ENCODE results near the gene F5. TPM values are rescaled to one million over a fixed set of nuclear protein-coding genes. Genes with fewer than 3 reads are reported as not detected.

Gene F5
- total and polyA plus RNA-seq, 2 donors (not counting 1 experiment from before 2014, with no cell fraction given), result 0.01 to 0.27 TPM

GRCh38 chr1:169509354-169509753, 76.9 kb downstream of the F5 start:
- DNase-seq, result no peak
- Histone ChIP-seq H3K9ac (ENCODE audit: low read length) (no peak overlapping the region), H3K4me2 (replicated peaks; ENCODE audit: low read depth, low read length, poor library complexity, severe bottlenecking) (no peak overlapping the region), H3K4me3 (ENCODE audit: control extremely low read depth in 1 of 5, extremely low read depth in 1 of 5, insufficient read depth in 1 of 5, low read depth in 2 of 5, low read length in 4 of 5) (no peak overlapping the region), H3K9me3 (ENCODE audit: control extremely low read depth in 1 of 3, control insufficient read depth in 2 of 3, insufficient read depth in 1 of 3, low read length in 2 of 3) (no peaks in the 10 kb centered on the region), H3K36me3 (replicated peaks in 1 of 2; ENCODE audit: control extremely low read depth in 1 of 2, control insufficient read depth in 1 of 2, extremely low read depth in 1 of 2, insufficient read depth in 2 of 2, low read length in 1 of 2) (no peaks in the 10 kb centered on the region), H2AFZ (ENCODE audit: insufficient read depth, low read depth, low read length, poor library complexity, severe bottlenecking) (no peak overlapping the region), H3K27ac (ENCODE audit: low read length in 2 of 2) (no peak overlapping the region), H3K4me1 (ENCODE audit: control insufficient read depth in 2 of 2, insufficient read depth in 2 of 2, low read length in 2 of 2) (peaks cover 3 to 5% of the 10 kb centered on the region in 2 donors), H3K27me3 (replicated peaks in 1 of 4; ENCODE audit: control extremely low read depth in 1 of 4, control insufficient read depth in 3 of 4, insufficient read depth in 4 of 4, low read length in 3 of 4) (no peaks in the 10 kb centered on the region), H4K20me1 (ENCODE audit: control insufficient read depth, insufficient read depth, low read length, poor library complexity, severe bottlenecking) (no peaks in the 10 kb centered on the region), H3K79me2 (ENCODE audit: control insufficient read depth, insufficient read depth, low read length) (no peaks in the 10 kb centered on the region)
- ChIA-PET POLR2A (no interaction called here), CTCF (no interaction called here)
- H3K9me3 Mint-ChIP-seq (ENCODE audit: insufficient read depth), result no peaks in the 10 kb centered on the region
- H3K27me3 Mint-ChIP-seq, result no peaks in the 10 kb centered on the region
- no peak overlapping the region for H3K27ac Mint-ChIP-seq
- peaks cover 6% of the 10 kb centered on the region for H3K4me1 Mint-ChIP-seq
- no peak for ATAC-seq (ENCODE audit: low read depth)
- no peak for TF ChIP-seq CTCF (IDR thresholded peaks at IDR 0.05)
- TF ChIP-seq EZH2 (IDR thresholded peaks at IDR 0.05; ENCODE audit: borderline replicate concordance, insufficient read depth, low read depth, low read length, poor library complexity, severe bottlenecking), result no peak
- WGBS (ENCODE audit: insufficient coverage), result no CpG with 5 or more reads among the region's 1 CpG
- intact Hi-C loops (cut with micrococcal nuclease), result no loop called here
- H3K4me3 Mint-ChIP-seq, result no peak overlapping the region

- Histone ChIP-seq H3K79me2 (ENCODE audit: control insufficient read depth, insufficient read depth, low read length) (no peaks in the 10 kb centered on the region), H3K27me3 (replicated peaks in 1 of 4; ENCODE audit: control extremely low read depth in 1 of 4, control insufficient read depth in 3 of 4, insufficient read depth in 4 of 4, low read length in 3 of 4) (no peaks in the 10 kb centered on the region), H3K4me2 (replicated peaks; ENCODE audit: low read depth, low read length, poor library complexity, severe bottlenecking) (peak overlapping the region; percentile 16), H4K20me1 (ENCODE audit: control insufficient read depth, insufficient read depth, low read length, poor library complexity, severe bottlenecking) (no peaks in the 10 kb centered on the region), H2AFZ (ENCODE audit: insufficient read depth, low read depth, low read length, poor library complexity, severe bottlenecking) (peak overlapping the region; percentile 66), H3K9me3 (ENCODE audit: control extremely low read depth in 1 of 3, control insufficient read depth in 2 of 3, insufficient read depth in 1 of 3, low read length in 2 of 3) (no peaks in the 10 kb centered on the region), H3K4me3 (ENCODE audit: control extremely low read depth in 1 of 5, extremely low read depth in 1 of 5, insufficient read depth in 1 of 5, low read depth in 2 of 5, low read length in 4 of 5) (peak overlapping the region in 1 of 5 experiments; percentile 23), H3K9ac (ENCODE audit: low read length) (peak overlapping the region; percentile 11), H3K36me3 (replicated peaks in 1 of 2; ENCODE audit: control extremely low read depth in 1 of 2, control insufficient read depth in 1 of 2, extremely low read depth in 1 of 2, insufficient read depth in 2 of 2, low read length in 1 of 2) (no peaks in the 10 kb centered on the region), H3K4me1 (ENCODE audit: control insufficient read depth in 2 of 2, insufficient read depth in 2 of 2, low read length in 2 of 2) (peaks cover 3 to 5% of the 10 kb centered on the region in 2 donors), H3K27ac (ENCODE audit: low read length in 2 of 2) (no peak overlapping the region)
- no peak overlapping the region for H3K27ac Mint-ChIP-seq
- no peaks in the 10 kb centered on the region for H3K27me3 Mint-ChIP-seq
- CTCF ChIA-PET, result interaction anchor here (1.0 kb wide), 1 partner anchor 23 kb away, joined by 3 read pairs; the partner anchor contains the start of gene SLC19A2
- no peak overlapping the region for H3K4me3 Mint-ChIP-seq
- POLR2A ChIA-PET, result no interaction called here
- no peak for ATAC-seq (ENCODE audit: low read depth)
- peaks cover 6% of the 10 kb centered on the region for H3K4me1 Mint-ChIP-seq
- no peak for DNase-seq
- WGBS (ENCODE audit: insufficient coverage), result no CpG with 5 or more reads among the region's 3 CpGs
- intact Hi-C loops (cut with micrococcal nuclease), result no loop called here
- no peak for TF ChIP-seq EZH2 (IDR thresholded peaks at IDR 0.05; ENCODE audit: borderline replicate concordance, insufficient read depth, low read depth, low read length, poor library complexity, severe bottlenecking)
- no peak for TF ChIP-seq CTCF (IDR thresholded peaks at IDR 0.05)
- no peaks in the 10 kb centered on the region for H3K9me3 Mint-ChIP-seq (ENCODE audit: insufficient read depth)
Measured at GRCh38 chr1:169508432-169509338, 77.6 kb downstream of the F5 start.
